ENCODE data around the gene LRRC10B. TPM values are rescaled to one million over a fixed set of nuclear protein-coding genes. Genes with fewer than 3 reads are reported as not detected.

LRRC10B gene
- total and polyA plus RNA-seq, 2 of the 8 experiments (the other 6 are each of a cell fraction or from before 2014, with no cell fraction given), result 0.47 to 0.71 TPM

- H3K4me1 ChIP-seq (replicated peaks in 1 of 4; ENCODE audit: control insufficient read depth in 3 of 4, insufficient read depth in 4 of 4, low read length in 3 of 4), result peaks cover 0 to 19% (median 10%) of the 10 kb centered on the region in 4 experiments; a peak in 5 of 7 replicates
- no peaks in the 10 kb centered on the region for H3K9me3 ChIP-seq (ENCODE audit: insufficient read depth in 2 of 2, low read depth in 1 of 2, low read length in 1 of 2)
- H3K23ac ChIP-seq (ENCODE audit: insufficient read length), result no peak overlapping the region
- H4K8ac ChIP-seq (ENCODE audit: extremely low read depth, insufficient read depth, low read length), result no peak overlapping the region
- no peaks in the 10 kb centered on the region for H3K27me3 ChIP-seq (replicated peaks in 1 of 4; ENCODE audit: control insufficient read depth in 3 of 4, extremely low read depth in 1 of 4, insufficient read depth in 3 of 4, low read length in 3 of 4)
- 0 out of 2 replicates have a peak overlapping the region, but pooled peaks have one; percentile 68 for H2BK12ac ChIP-seq (ENCODE audit: low read depth, low read length)
- H3K27ac ChIP-seq (ENCODE audit: low read depth, low read length), result no peak overlapping the region
- no peaks in the 10 kb centered on the region for H3K23me2 ChIP-seq (ENCODE audit: low read depth, low read length)
- WGBS, 2 experiments (ENCODE audit: extremely low coverage in 1 of 2, insufficient coverage in 1 of 2, insufficient read length in 1 of 2, insufficient replicate concordance in 2 of 2, low coverage in 1 of 2, low lambda C conversion rate in 2 of 2, missing lambda C conversion rate in 1 of 2), result 28% methylated on average over 7 of the region's 7 CpGs; no CpG with 5 or more reads in 1 of the 2 experiments
- H3K18ac ChIP-seq (ENCODE audit: extremely low read depth, low read length), result peak overlapping the region; percentile 6; the same call in 1 of the 2 replicates
- CTCF ChIA-PET (ENCODE audit: partially characterized antibody), result interaction anchor here (0.6 to 57.8 kb wide), 39 partner anchors 8 to 249 kb away, joined by 3 to 2106 read pairs (median 5); partner anchors contain the start of gene LRRC10B
- H3K14ac ChIP-seq (ENCODE audit: insufficient read length), result no peak overlapping the region
- H3K79me1 ChIP-seq (ENCODE audit: low read depth, low read length), result no peaks in the 10 kb centered on the region
- H4K91ac ChIP-seq (replicated peaks; ENCODE audit: insufficient read length, low read length), result peak overlapping the region; percentile 36
- H3K4ac ChIP-seq (replicated peaks; ENCODE audit: insufficient read length, low read depth, low read length), result no peak overlapping the region
- H4K5ac ChIP-seq (ENCODE audit: insufficient read length, low read depth, low read length), result no peak overlapping the region
- H4K20me1 ChIP-seq (replicated peaks in 1 of 2; ENCODE audit: control insufficient read depth in 1 of 2, insufficient read depth in 2 of 2, low read length in 2 of 2), result no peaks in the 10 kb centered on the region
- H2AFZ ChIP-seq (ENCODE audit: low read length), result no peak overlapping the region
- no peaks in the 10 kb centered on the region; a peak in 1 of 8 replicates for H3K36me3 ChIP-seq (ENCODE audit: control insufficient read depth in 2 of 4, insufficient read depth in 4 of 4, low read length in 3 of 4)
- peak overlapping the region; percentile 36; the same call in 1 of the 2 replicates for H2BK15ac ChIP-seq (ENCODE audit: low read length)
- H2BK5ac ChIP-seq (ENCODE audit: low read depth, low read length), result peak overlapping the region; percentile 52; the same call in 1 of the 2 replicates
- no peak overlapping the region for H3K9ac ChIP-seq (replicated peaks in 1 of 4; ENCODE audit: extremely low read depth in 1 of 4, low read depth in 3 of 4, low read length in 3 of 4)
- FAIRE-seq (peak; percentile 32), DNase-seq (ENCODE audit: low read depth in 1 of 2, low spot score in 2 of 2) (peak; percentile 44 to 96)
- no peak overlapping the region for H2BK20ac ChIP-seq (ENCODE audit: low read length)
- no peak overlapping the region for H3K4me2 ChIP-seq (ENCODE audit: insufficient read depth in 1 of 2, low read depth in 2 of 2, low read length in 2 of 2)
- no peak overlapping the region for H3K4me3 ChIP-seq (ENCODE audit: extremely low read depth in 1 of 4, insufficient read depth in 2 of 4, low read depth in 3 of 4, low read length in 4 of 4)
- POLR2A ChIA-PET (ENCODE audit: partially characterized antibody), result interaction anchor here (0.8 to 2.3 kb wide), 4 partner anchors 27 to 53 kb away, joined by 4 to 12 read pairs (median 8); partner anchors contain the start of genes CPSF7, LRRC10B and SDHAF2
- H2BK120ac ChIP-seq (replicated peaks; ENCODE audit: low read depth, low read length), result no peak overlapping the region
- H3K56ac ChIP-seq (replicated peaks; ENCODE audit: insufficient read length, low read depth, low read length), result no peak overlapping the region
- no peak overlapping the region for H2AK5ac ChIP-seq (ENCODE audit: low read depth, low read length)
- H3K79me2 ChIP-seq (ENCODE audit: control insufficient read depth in 1 of 2, insufficient read depth in 2 of 2, low read length in 2 of 2), result no peaks in the 10 kb centered on the region
- TF ChIP-seq CTCF (IDR thresholded peaks at IDR 0.05; ENCODE audit: control extremely low read depth in 1 of 3, insufficient read depth in 1 of 3, low read depth in 1 of 3, low read length in 3 of 3) (peak in 2 of 3 experiments; percentile 87 to 97; a peak in 3 of 4 replicates), TBP (IDR thresholded peaks at IDR 0.05; ENCODE audit: low read depth, low read length) (0 out of 2 replicates have a peak, but pooled peaks have one; percentile 21), RNF2 (IDR thresholded peaks at IDR 0.05; ENCODE audit: borderline replicate concordance, low read depth, low read length, missing control alignments, poor library complexity, severe bottlenecking) (no peak), MAX (IDR thresholded peaks at IDR 0.05) (peak; percentile 83), USF2 (IDR thresholded peaks at IDR 0.05; ENCODE audit: low read length) (no peak), RAD21 (IDR thresholded peaks at IDR 0.05 in 1 of 2, conservative IDR thresholded peaks at IDR 0.05 in 1 of 2; ENCODE audit: low read depth in 2 of 2, low read length in 2 of 2) (peak; percentile 45 to 63), SIN3A (conservative IDR thresholded peaks at IDR 0.05 in 1 of 2, IDR thresholded peaks at IDR 0.05 in 1 of 2; ENCODE audit: low read depth in 1 of 2, low read length in 2 of 2) (no peak)
These were observed 26.0 kb upstream of the LRRC10B start for GRCh38 chr11:61482513-61482912.
